Choroid plexus epithelial cell (primary cell): ENCODE data around the gene SPCS2.

Experiments used
- DNase-seq: peaks from one replicate; pipeline ENCODE4 v3.0.0-alpha.2; 2010; ENCODE audit warnings: low read depth
- H3K4me3 ChIP-seq: 2 replicates; pipeline ENCODE4 v1.5.1; 2011; ENCODE audit warnings: low read depth, mild to moderate bottlenecking, control low read depth, low read length, moderate library complexity
- TF ChIP-seq, protein P1 (sequence below): conservative IDR thresholded peaks from 2 replicates; pipeline ENCODE4 v1.5.1; 2011; ENCODE audit warnings: low read depth, mild to moderate bottlenecking, control low read depth, inconsistent platforms, low read length, moderate library complexity

The SPCS2 gene

DNA sequence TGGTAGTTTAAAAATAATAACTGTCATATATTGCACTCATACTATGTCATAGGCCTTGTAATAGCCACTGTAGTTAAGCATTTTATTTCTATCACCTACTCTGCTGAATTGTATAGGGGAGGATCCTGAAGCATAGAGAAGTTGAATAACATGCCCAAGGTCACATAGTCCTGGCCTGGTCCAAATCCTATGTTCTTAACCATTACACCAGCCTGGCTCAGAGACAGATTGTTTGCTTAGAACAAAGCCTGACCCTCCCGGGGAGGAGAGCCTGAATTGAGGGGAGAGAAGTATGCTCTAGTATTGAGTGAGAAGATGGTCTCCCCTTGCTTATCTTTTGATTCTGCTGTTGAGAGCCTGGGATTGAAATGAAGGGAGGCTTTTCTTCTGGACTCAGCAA lies 41.9 kb downstream of the SPCS2 start:
- no peak for DNase-seq

DNA sequence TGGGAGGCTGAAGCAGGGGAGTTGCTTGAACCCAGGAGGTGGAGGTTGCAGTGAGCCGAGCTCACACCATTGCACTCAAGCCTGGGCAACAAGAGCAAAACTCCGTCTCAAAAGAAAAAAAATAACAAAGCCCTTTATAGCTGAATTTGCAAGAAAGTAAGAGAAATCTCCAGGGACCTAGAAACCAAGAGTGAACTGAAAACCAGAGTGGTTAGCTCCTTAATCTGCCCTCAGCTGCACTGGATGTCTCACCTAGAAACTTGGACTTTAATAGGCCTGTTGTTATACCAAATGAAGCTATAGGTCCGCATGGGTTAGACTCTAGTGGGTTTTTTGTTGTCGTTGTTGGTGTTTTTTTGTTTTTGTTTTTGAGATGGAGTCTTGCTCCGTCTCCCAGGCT lies 43.8 kb downstream of the SPCS2 start:
- no peak for DNase-seq
- TF ChIP-seq, protein P1, sequence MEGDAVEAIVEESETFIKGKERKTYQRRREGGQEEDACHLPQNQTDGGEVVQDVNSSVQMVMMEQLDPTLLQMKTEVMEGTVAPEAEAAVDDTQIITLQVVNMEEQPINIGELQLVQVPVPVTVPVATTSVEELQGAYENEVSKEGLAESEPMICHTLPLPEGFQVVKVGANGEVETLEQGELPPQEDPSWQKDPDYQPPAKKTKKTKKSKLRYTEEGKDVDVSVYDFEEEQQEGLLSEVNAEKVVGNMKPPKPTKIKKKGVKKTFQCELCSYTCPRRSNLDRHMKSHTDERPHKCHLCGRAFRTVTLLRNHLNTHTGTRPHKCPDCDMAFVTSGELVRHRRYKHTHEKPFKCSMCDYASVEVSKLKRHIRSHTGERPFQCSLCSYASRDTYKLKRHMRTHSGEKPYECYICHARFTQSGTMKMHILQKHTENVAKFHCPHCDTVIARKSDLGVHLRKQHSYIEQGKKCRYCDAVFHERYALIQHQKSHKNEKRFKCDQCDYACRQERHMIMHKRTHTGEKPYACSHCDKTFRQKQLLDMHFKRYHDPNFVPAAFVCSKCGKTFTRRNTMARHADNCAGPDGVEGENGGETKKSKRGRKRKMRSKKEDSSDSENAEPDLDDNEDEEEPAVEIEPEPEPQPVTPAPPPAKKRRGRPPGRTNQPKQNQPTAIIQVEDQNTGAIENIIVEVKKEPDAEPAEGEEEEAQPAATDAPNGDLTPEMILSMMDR, result no peak
- H3K4me3 ChIP-seq, result no peak overlapping the region

More for the DNA sequence above, 41.9 kb downstream of the SPCS2 start:
- H3K4me3 ChIP-seq, result no peak overlapping the region
- TF ChIP-seq, protein P1, result no peak

DNA sequence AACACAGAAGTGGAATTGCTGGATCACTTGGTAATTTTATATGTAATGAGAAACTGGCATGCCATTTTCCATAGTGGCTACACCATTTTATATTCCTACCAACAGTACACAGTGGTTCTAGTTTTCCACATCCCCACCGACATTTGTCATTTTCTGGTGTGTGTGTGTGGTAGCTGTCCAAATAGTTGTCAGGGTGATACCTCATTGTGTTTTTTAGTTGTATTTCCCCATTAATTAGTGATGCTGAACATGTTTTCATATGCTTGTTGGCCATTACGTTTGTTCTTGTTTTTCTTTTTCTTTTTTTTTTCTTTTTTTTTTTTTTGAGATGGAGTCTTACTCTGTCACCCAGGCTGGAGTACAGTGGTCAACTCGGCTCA lies 51.9 kb downstream of the SPCS2 start:
- TF ChIP-seq, protein P1, result no peak
- no peak for DNase-seq
- no peak overlapping the region for H3K4me3 ChIP-seq

DNA sequence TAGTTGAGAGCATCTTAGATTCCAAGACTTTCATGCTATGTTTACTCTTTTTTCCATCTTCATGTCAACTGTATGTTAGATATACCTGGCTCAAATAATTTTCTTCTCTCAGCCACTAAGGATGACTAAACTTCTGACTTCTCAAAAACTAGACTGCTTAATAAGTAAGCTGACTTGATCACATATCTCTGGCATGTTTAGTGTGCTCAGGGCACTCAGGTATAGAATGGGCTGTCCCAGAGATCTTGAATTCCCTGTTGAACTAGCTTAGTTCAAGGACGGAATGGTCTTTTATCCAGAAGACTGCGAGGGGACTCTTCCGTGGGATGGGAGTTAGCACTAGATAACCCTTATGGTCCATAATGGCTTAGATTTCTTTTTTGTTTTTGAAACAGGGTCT lies 52.6 kb downstream of the SPCS2 start:
- TF ChIP-seq, protein P1, result no peak
- no peak for DNase-seq

DNA sequence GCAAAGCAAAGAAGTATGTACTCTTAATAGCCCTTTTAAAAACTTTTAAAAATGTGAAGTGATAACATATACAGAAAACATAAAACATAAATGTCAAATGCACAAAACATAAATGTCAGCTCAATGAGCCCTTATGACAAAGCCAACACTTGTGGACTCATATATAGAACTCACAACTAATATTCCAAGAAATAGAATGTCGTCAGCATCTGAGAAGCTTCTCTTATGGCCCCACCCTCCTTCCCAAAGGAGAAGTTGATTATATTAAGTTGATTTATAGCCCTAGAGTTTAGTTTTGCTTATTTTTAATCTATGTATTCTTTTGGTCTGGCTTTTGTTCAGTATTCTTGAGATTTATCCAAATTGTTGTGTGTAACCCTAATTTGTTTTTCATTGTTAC lies 53.5 kb downstream of the SPCS2 start:
- no peak overlapping the region for H3K4me3 ChIP-seq
- no peak for DNase-seq
- TF ChIP-seq, protein P1, result no peak

More for the DNA sequence above, 52.6 kb downstream of the SPCS2 start:
- no peak overlapping the region for H3K4me3 ChIP-seq

DNA sequence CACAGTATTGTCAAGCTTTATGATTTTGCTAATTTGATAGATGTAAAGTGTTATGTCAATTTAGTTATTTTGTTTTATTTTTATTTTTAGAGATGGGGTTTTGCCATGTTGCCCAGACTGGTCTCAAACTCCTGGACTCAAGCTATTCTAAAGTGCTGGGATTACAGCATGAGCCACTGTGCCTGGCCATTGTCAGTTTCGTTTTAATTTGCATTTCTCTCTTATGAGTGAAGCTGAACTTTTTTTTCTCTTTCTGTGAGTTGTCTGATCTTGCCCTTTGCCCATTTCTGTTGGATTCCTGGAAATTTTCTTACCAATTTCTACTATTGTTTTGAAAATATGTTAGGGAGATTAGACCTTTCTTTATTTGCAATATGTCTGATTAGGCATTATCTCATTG lies 55.1 kb downstream of the SPCS2 start:
- H3K4me3 ChIP-seq, result no peak overlapping the region
- DNase-seq, result no peak
- TF ChIP-seq, protein P1, result no peak

DNA sequence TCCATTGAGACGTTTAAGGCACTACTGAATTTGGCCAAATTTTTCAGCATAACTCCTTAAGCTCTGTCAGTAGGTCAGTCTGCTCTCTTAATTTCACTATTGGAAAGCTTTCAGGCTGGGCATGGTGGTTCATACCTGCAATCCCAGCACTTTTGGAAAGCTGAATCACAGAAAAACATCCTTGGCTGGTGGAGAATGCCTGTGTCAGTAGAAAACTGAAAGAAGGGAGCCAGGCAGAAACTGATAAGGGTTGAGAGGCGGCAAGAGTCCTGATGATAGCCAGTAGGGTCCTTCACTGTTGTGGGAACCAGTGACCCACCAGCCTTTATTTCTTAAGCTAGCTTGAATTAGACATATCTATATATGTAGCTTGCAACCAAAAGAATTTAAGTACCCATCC lies 62.3 kb downstream of the SPCS2 start:
- DNase-seq, result no peak
- H3K4me3 ChIP-seq, result no peak overlapping the region
- TF ChIP-seq, protein P1, result no peak
